Measurements from ENCODE around the gene WSCD1.

DNA sequence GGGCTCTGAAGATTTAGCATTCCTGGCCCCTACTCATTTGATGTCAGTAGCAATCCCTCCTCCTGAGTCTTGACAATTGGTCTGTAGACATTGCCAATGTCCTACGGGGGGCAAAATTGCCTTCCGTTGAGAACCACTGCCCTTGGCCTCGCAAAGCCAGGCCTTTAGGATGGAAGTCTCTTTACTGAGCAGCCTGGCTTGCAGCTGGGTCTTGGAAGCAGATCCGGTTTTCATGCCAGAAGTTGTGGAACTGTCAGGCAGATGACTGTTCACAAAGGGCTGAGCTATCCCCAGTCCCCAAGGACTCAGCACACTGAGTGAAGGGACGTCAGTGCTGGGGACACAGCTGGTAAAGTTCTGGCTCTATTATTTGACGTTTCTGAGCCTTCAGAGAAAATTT lies 83.2 kb downstream of the WSCD1 start:
- TF ChIP-seq, protein P1, sequence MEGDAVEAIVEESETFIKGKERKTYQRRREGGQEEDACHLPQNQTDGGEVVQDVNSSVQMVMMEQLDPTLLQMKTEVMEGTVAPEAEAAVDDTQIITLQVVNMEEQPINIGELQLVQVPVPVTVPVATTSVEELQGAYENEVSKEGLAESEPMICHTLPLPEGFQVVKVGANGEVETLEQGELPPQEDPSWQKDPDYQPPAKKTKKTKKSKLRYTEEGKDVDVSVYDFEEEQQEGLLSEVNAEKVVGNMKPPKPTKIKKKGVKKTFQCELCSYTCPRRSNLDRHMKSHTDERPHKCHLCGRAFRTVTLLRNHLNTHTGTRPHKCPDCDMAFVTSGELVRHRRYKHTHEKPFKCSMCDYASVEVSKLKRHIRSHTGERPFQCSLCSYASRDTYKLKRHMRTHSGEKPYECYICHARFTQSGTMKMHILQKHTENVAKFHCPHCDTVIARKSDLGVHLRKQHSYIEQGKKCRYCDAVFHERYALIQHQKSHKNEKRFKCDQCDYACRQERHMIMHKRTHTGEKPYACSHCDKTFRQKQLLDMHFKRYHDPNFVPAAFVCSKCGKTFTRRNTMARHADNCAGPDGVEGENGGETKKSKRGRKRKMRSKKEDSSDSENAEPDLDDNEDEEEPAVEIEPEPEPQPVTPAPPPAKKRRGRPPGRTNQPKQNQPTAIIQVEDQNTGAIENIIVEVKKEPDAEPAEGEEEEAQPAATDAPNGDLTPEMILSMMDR (IDR thresholded peaks at IDR 0.05), result no peak
- TF ChIP-seq POLR2A (IDR thresholded peaks at IDR 0.05), result no peak

Measured in ovary (tissue), 3 donors.